NT2/D1 (cell line): ENCODE measurements around the gene CDC42SE1.

Source experiments
- SUZ12 ChIP-seq: IDR thresholded peaks from 2 replicates; pipeline ENCODE4 v1.6.1; 2011; ENCODE audit not compliant: insufficient read length, insufficient read depth; ENCODE audit errors: extremely low read depth
- ZNF274 ChIP-seq: IDR thresholded peaks from 2 replicates; pipeline ENCODE4 v1.6.1; 2011; ENCODE audit warnings: mild to moderate bottlenecking, low read depth, low read length

DNA sequence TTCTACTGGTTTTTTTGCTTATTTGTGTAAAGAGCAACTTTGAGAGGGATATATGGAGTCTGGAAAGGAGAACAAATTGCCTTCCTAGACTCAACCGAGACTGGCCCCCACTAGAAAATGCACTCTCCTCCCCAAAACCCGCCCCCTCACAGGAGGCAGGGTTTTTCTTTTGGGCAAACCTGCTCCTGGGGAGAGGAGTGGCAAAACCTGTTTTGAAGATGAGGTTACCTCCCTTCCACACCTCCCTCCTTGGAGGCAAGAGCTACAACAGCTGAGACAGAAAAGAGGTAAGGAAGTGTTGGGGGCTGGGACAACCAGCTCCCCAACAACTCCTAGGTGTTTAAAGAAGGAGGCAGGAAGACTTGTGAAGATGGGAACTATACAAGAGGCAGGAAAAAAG lies 23.1 kb downstream of the CDC42SE1 start, which contains the start of gene BNIPL:
- TF ChIP-seq ZNF274 (no peak), SUZ12 (no peak)
